ENCODE results near the gene TSN.

TSN gene

DNA sequence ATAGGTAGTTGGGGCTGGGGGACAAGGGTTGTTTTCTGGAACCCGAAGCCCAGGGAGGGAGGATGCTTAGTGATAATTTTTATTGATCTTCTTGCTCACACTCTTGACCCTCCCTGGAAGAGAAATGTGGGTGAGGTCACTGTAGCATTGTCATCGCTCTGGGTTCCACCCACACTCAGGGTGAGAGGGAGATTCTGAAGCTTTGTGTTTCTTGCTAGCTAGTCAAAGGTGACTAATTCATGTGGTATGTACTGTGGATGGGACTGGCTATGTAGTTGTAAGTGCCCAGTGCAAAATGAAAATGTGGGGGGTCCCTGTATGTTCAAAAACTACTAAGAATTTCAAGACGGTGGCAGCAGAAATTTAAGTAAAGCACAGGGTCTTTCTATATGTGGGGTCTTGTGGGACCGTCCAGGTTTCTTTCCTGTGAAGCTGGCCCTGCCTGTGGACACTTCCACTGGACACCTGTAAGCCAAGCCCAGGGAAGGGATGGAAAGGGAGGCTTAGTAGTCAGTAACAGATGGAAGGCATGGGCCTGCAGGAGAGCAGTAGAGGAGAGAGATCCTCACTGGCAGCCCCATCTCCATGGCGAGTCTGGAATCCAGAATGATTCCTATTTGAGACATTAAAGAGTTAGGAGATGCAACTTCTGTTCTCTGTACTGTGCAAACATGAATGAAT lies 35.0 kb downstream of the TSN start (continued):
- TF ChIP-seq, protein P1, sequence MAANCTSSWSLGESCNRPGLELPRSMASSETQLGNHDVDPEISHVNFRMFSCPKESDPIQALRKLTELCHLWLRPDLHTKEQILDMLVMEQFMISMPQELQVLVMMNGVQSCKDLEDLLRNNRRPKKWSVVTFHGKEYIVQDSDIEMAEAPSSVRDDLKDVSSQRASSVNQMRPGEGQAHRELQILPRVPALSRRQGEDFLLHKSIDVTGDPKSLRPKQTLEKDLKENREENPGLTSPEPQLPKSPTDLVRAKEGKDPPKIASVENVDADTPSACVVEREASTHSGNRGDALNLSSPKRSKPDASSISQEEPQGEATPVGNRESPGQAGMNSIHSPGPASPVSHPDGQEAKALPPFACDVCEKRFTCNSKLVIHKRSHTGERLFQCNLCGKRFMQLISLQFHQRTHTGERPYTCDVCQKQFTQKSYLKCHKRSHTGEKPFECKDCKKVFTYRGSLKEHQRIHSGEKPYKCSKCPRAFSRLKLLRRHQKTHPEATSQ (tag by site-specific recombination; IDR thresholded peaks at IDR 0.05): no peak
- TF ChIP-seq, protein P2, sequence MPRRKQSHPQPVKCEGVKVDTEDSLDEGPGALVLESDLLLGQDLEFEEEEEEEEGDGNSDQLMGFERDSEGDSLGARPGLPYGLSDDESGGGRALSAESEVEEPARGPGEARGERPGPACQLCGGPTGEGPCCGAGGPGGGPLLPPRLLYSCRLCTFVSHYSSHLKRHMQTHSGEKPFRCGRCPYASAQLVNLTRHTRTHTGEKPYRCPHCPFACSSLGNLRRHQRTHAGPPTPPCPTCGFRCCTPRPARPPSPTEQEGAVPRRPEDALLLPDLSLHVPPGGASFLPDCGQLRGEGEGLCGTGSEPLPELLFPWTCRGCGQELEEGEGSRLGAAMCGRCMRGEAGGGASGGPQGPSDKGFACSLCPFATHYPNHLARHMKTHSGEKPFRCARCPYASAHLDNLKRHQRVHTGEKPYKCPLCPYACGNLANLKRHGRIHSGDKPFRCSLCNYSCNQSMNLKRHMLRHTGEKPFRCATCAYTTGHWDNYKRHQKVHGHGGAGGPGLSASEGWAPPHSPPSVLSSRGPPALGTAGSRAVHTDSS (tag by site-specific recombination; IDR thresholded peaks at IDR 0.05): no peak
- TF ChIP-seq ZNF670 (tag by site-specific recombination; IDR thresholded peaks at IDR 0.05; ENCODE audit: low read depth) (no peak), ZNF10 (tag by site-specific recombination; IDR thresholded peaks at IDR 0.05) (no peak), ZFHX2 (tag by site-specific recombination; conservative IDR thresholded peaks at IDR 0.05) (peak; percentile 78), SP7 (tag by site-specific recombination; IDR thresholded peaks at IDR 0.05) (peak; percentile 54; the same call in 1 of the 2 replicates), ZNF366 (tag by site-specific recombination; conservative IDR thresholded peaks at IDR 0.05) (0 out of 2 replicates have a peak, but pooled peaks have one; percentile 26), ZNF610 (tag by site-specific recombination; IDR thresholded peaks at IDR 0.05; ENCODE audit: borderline replicate concordance) (no peak), GLIS1 (tag by site-specific recombination; IDR thresholded peaks at IDR 0.05) (peak; percentile 32; the same call in 1 of the 2 replicates), OVOL3 (tag by site-specific recombination; IDR thresholded peaks at IDR 0.05) (no peak), ZNF416 (tag by site-specific recombination; IDR thresholded peaks at IDR 0.05) (no peak), GLI2 (tag by site-specific recombination; IDR thresholded peaks at IDR 0.05; ENCODE audit: borderline replicate concordance, low read depth) (no peak), SCRT1 (tag by site-specific recombination; IDR thresholded peaks at IDR 0.05; ENCODE audit: borderline replicate concordance) (no peak), ZNF629 (tag by site-specific recombination; IDR thresholded peaks at IDR 0.05) (peak; percentile 51), ZNF792 (tag by site-specific recombination; IDR thresholded peaks at IDR 0.05) (no peak), EGR2 (tag by site-specific recombination; IDR thresholded peaks at IDR 0.05; ENCODE audit: low read depth) (peak; percentile 57; the same call in 1 of the 2 replicates), TRIM28 (IDR thresholded peaks at IDR 0.05; ENCODE audit: borderline replicate concordance, low read length) (no peak), ZNF169 (tag by site-specific recombination; IDR thresholded peaks at IDR 0.05) (no peak)
- TF ChIP-seq, protein P3, sequence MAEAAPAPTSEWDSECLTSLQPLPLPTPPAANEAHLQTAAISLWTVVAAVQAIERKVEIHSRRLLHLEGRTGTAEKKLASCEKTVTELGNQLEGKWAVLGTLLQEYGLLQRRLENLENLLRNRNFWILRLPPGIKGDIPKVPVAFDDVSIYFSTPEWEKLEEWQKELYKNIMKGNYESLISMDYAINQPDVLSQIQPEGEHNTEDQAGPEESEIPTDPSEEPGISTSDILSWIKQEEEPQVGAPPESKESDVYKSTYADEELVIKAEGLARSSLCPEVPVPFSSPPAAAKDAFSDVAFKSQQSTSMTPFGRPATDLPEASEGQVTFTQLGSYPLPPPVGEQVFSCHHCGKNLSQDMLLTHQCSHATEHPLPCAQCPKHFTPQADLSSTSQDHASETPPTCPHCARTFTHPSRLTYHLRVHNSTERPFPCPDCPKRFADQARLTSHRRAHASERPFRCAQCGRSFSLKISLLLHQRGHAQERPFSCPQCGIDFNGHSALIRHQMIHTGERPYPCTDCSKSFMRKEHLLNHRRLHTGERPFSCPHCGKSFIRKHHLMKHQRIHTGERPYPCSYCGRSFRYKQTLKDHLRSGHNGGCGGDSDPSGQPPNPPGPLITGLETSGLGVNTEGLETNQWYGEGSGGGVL (tag by site-specific recombination; IDR thresholded peaks at IDR 0.05): peak; percentile 55
- TF ChIP-seq, protein P4, sequence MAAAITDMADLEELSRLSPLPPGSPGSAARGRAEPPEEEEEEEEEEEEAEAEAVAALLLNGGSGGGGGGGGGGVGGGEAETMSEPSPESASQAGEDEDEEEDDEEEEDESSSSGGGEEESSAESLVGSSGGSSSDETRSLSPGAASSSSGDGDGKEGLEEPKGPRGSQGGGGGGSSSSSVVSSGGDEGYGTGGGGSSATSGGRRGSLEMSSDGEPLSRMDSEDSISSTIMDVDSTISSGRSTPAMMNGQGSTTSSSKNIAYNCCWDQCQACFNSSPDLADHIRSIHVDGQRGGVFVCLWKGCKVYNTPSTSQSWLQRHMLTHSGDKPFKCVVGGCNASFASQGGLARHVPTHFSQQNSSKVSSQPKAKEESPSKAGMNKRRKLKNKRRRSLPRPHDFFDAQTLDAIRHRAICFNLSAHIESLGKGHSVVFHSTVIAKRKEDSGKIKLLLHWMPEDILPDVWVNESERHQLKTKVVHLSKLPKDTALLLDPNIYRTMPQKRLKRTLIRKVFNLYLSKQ (tag by site-specific recombination; IDR thresholded peaks at IDR 0.05; ENCODE audit: borderline replicate concordance): no peak
- TF ChIP-seq, protein P5, sequence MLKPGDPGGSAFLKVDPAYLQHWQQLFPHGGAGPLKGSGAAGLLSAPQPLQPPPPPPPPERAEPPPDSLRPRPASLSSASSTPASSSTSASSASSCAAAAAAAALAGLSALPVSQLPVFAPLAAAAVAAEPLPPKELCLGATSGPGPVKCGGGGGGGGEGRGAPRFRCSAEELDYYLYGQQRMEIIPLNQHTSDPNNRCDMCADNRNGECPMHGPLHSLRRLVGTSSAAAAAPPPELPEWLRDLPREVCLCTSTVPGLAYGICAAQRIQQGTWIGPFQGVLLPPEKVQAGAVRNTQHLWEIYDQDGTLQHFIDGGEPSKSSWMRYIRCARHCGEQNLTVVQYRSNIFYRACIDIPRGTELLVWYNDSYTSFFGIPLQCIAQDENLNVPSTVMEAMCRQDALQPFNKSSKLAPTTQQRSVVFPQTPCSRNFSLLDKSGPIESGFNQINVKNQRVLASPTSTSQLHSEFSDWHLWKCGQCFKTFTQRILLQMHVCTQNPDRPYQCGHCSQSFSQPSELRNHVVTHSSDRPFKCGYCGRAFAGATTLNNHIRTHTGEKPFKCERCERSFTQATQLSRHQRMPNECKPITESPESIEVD (tag by site-specific recombination; IDR thresholded peaks at IDR 0.05): no peak

Data from HEK293 (cell line).